Anterior cingulate cortex (tissue), 58 donors: ENCODE data around the gene TNFSF13.

Experiments
- DNase-seq, 58 donors: peaks; one replicate each; lab custom pipeline; 2025; lab: John Stamatoyannopoulos, UW

Gene TNFSF13

DNA sequence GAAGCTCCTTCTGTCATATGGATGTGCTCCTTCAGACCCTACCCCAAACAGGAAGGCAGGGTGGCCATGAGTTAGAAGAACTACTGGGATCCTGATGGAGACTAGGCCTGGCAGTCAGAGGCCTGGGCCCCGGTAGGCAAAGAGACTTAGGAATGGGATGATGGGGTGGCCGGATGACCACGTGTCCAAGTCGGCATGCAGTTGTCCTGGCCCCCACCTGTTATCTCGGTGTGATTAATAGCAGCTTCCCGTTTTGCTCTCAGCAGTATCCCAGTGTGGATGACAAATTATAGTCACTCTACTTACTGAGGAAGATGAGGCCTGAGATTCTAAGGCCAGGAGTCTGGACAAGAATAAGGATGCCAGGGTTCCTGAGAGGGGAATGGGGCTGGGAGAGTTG lies 8.2 kb upstream of the TNFSF13 start:
- no peak for DNase-seq

DNA sequence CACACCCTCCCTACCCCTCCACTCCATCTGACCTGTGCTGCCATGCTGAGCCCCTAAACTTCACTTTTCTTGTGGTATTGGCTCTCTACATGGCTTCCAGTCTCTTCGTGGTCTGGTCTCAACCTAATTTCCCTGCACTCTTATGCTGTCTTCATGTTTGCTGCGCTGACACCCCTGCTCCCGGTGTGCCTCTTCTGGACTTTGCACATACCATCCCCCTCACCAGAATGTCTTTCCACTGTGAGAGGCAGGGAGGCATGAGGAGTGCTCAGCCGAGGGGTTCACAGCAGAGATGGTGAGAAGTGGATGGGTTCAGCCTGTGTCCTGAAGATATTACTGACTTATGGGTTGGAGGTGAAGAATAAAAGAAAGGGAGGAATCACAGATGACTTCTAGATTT lies 7.2 kb upstream of the TNFSF13 start:
- DNase-seq, result no peak

DNA sequence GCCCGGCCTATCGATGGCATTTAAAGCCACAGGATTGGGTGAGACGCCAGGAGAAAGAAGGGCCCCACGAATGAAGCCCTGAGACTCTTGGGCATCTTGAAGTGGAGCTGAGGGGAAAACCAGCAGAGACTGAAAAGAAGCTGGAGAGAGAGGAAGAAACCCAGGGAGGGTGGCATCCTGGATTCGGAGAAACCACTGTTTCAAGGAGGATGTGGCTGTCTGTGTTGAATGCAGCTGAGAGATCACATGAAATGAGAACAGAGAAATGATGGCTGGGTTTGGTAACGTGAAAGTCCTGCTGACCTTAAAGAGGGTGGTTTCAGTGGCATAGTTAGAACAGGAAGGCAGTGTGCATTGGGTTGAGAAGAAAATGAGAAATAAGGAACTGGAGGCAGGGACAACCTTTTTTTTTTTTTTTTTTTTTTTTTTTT lies 5.9 kb upstream of the TNFSF13 start:
- DNase-seq, result peak in 4 of 58 donors; percentile 9 to 32 (median 16)

DNA sequence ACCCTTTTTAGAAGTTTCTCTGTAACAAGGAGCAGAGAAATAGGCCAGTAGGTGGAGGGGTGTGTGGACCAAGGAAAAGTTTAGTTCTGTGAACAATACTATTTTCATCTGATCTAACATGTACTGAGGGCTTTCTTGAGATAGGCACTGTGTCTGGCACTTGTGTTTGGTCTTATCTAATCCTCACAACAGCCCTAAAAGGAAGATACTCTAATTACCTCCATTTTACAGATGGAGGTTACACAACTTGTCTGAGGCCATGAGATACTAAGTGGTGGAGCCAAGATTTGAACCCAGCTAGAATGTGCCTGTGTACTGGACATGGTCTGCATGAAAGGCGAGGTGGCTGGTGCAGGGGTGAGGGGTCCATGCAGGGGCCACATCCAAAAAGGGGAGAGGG lies 5.2 kb upstream of the TNFSF13 start:
- DNase-seq, result no peak

DNA sequence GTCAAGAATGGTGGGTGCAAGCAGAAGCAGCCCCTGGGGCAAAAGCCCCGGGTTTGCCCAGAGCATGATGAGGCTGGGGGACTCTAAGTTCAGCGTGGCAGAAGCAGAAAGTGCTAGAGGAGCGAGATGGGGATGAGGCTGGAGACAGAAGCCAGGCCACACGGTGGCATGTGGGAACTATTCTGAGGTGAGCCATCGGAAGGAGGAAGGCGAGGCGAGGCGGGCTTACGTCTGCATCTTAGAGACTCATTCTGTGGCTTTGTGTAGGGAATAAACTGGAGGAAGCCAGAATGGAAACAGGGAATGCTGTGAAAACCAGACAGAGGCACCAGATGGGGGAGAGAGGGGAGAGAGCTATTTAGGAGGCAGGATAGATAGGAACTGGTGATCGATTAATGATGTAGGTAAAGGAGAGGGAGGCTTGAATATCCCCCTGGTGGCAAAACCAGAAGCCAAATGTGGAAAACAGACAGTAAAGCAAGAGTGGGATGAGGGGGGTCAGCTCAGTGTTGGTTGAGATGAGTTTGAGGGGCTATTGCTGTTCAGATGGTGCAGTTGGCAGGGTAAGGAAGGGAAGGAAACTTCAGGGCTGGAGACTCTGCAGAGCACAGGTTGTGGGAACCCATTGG lies 3.1 kb upstream of the TNFSF13 start:
- DNase-seq, result no peak

DNA sequence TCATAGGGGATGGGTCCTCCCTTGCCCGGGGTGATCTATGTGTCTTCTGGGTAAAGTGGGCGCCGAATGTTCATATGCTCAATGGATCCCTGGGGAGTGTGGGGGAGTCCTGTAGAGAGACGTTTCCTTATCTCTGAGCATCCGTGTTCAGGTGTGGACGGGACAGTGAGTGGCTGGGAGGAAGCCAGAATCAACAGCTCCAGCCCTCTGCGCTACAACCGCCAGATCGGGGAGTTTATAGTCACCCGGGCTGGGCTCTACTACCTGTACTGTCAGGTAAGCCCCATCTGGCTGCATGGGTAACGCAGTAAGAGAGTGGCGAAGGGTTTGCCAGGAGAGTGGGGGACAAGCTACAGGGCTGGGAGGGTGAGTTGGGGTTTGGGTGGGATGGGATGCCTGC lies 1.9 kb upstream of the TNFSF13 start:
- DNase-seq, result no peak

DNA sequence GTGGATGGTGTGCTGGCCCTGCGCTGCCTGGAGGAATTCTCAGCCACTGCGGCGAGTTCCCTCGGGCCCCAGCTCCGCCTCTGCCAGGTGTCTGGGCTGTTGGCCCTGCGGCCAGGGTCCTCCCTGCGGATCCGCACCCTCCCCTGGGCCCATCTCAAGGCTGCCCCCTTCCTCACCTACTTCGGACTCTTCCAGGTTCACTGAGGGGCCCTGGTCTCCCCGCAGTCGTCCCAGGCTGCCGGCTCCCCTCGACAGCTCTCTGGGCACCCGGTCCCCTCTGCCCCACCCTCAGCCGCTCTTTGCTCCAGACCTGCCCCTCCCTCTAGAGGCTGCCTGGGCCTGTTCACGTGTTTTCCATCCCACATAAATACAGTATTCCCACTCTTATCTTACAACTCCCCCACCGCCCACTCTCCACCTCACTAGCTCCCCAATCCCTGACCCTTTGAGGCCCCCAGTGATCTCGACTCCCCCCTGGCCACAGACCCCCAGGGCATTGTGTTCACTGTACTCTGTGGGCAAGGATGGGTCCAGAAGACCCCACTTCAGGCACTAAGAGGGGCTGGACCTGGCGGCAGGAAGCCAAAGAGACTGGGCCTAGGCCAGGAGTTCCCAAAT lies 1.3 kb upstream of the TNFSF13 start:
- DNase-seq, result no peak

DNA sequence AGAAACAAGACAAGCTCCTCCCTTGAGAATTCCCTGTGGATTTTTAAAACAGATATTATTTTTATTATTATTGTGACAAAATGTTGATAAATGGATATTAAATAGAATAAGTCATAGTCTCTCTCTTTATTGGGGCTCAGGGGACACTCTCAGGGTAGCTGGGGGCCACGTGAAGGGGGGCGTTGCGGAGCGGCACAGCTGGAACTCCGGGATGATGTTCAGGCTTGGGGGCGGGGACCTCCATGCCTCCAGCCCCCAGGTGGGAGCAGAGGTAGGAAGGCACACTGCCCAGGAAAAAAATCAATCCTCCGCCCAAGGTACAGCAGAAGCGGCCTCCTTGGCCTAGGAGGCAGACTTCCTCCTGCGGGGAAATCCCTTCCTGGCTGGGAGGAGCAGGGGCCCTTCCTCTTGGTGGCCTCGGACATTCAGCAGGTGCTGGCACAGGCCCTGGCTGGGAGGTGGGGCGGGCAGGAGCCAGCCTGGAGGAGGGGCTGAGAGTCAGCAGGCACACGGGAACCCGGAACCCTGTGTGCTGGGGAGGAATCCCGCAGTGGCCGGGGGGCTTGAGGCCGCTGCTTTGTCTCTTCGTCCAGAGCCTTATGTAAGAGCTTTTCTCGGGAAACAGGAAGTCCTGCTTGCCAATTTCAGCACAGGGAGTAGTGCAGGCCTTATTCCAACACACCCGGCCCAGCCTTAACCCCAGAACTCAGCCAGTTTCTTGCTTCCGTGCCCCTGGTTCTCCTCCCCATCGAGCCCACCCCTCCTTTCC lies 591 bp upstream of the TNFSF13 start:
- peak in 53 of 58 donors; percentile 39 to 93 (median 77) for DNase-seq

DNA sequence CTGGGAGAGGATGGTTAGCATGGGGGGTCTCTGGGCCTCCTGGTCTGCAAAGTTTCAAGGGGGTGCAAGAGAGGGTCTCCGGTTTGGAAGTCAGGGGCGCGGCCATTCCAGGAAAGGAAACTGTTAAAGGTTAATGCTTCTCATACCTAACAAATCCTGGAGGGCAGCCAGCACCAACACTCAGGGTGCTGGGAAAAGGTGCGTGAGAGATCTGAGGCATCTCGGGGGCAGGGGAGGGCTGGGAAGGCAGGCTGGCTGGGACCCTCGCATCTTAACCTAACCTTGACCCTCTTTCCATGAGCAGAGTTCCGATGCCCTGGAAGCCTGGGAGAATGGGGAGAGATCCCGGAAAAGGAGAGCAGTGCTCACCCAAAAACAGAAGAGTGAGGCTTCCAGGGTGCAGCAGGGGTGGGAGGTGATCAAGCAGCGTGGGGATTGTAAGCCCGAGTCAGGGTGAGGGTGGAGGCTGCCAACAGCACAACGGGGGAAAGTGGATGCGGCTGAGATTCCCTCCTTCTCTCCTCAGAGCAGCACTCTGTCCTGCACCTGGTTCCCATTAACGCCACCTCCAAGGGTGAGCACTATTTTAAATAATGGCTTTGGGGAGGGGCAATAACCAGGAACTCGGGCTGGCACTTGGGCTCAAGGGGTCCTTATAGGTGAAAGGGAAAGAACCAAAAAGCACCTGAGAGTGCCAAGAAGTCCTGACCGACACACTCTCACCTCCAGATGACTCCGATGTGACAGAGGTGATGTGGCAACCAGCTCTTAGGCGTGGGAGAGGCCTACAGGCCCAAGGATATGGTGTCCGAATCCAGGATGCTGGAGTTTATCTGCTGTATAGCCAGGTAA lies 996 bp downstream of the TNFSF13 start:
- no peak for DNase-seq

DNA sequence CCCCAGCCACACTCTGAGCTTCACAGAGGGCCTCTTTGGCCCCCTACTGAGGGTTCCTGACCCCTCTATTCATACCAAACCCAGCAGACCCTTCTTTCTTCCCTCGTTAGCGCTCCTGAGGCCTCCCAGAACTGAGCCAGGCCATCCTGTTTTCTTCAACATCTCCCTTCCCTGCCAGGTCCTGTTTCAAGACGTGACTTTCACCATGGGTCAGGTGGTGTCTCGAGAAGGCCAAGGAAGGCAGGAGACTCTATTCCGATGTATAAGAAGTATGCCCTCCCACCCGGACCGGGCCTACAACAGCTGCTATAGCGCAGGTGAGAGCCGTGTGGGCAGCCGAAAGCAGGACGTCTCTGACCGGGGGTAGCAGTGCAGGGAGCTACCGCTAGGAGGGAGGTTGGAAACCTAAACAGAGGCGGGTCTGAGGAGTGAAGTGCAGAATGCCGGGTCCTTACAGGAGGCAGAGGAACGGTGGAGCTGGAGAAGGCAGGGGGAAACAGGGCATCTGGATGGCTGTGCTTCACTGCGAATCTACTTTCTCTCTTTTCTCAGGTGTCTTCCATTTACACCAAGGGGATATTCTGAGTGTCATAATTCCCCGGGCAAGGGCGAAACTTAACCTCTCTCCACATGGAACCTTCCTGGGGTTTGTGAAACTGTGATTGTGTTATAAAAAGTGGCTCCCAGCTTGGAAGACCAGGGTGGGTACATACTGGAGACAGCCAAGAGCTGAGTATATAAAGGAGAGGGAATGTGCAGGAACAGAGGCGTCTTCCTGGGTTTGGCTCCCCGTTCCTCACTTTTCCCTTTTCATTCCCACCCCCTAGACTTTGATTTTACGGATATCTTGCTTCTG lies 1.9 kb downstream of the TNFSF13 start:
- peak in 13 of 58 donors; percentile 16 to 48 (median 30) for DNase-seq

DNA sequence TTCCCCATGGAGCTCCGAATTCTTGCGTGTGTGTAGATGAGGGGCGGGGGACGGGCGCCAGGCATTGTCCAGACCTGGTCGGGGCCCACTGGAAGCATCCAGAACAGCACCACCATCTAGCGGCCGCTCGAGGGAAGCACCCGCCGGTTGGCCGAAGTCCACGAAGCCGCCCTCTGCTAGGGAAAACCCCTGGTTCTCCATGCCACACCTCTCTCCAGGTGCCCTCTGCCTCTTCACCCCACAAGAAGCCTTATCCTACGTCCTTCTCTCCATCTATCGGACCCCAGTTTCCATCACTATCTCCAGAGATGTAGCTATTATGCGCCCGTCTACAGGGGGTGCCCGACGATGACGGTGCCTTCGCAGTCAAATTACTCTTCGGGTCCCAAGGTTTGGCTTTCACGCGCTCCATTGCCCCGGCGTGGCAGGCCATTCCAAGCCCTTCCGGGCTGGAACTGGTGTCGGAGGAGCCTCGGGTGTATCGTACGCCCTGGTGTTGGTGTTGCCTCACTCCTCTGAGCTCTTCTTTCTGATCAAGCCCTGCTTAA lies 2.6 kb downstream of the TNFSF13 start:
- peak in 54 of 58 donors; percentile 31 to 92 (median 79) for DNase-seq

DNA sequence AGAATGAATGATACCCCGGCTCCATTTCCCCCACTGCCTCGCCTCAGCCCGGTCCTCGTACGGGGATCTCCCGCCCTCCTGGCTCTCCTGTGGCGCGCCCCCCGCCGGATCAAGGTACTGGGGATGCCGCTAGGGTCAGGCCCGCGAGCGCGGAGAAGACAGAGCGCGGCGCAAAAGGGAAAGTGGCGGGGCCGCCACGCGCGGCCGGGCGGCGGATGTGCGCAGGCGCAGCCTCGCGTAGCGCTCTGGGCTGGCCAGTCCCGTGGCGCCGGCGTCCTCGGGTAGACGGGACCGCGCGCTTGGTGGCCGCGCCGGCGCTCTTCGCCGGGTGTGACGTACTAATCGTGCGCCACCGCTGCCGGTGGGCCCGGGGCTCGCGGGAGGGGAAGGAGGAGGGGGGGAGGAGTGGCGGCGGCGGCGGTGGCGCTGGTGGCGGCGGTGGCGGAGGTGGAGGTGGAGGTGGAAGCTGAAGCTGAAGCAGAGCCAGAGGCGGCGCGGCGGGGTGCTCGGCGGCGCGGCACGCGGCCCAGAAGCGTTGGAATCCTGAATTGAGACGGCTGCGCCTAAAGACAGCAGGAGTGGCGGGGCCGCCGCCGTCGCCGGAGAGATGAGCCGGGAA lies 3.1 kb downstream of the TNFSF13 start, which contains the start of gene SENP3:
Gene SENP3 (plus strand): TSS at position 331 of the 619 bp plus-strand sequence. CDS start 1,158 bp downstream, outside the sequence.
- DNase-seq, result peak in 55 of 58 donors; percentile 28 to 92 (median 83)

DNA sequence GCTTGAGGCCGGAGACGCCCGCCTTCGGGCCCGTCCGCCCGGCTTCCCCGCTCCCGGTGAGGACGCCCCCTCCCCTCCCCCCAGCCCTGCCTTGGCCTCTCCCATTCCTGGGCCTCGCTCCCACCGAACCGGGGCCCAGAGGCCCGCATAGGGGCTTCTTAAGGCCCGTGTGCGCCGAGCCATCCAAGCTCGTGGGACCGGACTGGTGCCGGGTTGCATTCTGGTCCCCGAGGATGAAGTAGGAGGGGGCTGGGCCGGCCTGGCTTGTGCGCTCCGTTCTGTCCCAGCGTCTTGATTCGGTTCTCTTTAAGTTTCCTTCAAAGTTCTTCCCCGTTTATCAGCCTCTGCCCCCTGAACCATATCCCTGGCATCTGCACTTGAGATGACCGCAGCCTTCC lies 3.7 kb downstream of the TNFSF13 start:
- DNase-seq, result no peak

DNA sequence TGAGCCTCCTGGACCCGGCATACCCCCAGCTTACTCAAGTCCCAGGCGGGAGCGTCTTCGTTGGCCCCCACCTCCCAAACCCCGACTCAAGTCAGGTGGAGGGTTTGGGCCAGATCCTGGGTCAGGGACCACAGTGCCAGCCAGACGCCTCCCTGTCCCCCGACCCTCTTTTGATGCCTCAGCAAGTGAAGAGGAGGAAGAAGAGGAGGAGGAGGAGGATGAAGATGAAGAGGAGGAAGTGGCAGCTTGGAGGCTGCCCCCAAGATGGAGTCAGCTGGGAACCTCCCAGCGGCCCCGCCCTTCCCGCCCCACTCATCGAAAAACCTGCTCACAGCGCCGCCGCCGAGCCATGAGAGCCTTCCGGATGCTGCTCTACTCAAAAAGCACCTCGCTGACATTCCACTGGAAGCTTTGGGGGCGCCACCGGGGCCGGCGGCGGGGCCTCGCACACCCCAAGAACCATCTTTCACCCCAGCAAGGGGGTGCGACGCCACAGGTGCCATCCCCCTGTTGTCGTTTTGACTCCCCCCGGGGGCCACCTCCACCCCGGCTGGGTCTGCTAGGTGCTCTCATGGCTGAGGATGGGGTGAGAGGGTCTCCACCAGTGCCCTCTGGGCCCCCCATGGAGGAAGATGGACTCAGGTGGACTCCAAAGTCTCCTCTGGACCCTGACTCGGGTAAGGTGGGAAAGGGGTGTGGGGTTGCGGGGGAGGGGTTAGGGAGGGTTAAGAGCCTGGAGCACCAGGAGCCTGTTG lies 4.7 kb downstream of the TNFSF13 start:
- no peak for DNase-seq

DNA sequence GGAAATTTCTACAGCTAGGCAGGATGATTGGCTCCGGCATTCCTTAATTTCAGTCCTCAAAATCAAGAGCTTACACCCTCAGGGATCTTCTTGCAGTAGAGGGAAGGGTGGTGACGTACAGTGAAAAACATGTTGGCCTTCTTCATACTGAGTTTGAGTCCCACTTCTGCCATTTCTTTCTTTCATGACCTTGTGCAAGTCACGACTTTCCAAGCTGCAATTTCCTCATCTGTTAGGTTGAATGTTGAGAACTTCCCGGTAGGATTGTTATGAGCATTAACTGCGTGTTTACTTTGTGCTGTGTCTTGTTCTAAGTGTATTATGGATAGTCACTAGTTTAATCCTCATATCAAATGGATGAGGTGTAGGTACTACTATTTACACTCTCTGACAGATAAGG lies 11.0 kb downstream of the TNFSF13 start:
- no peak for DNase-seq

DNA sequence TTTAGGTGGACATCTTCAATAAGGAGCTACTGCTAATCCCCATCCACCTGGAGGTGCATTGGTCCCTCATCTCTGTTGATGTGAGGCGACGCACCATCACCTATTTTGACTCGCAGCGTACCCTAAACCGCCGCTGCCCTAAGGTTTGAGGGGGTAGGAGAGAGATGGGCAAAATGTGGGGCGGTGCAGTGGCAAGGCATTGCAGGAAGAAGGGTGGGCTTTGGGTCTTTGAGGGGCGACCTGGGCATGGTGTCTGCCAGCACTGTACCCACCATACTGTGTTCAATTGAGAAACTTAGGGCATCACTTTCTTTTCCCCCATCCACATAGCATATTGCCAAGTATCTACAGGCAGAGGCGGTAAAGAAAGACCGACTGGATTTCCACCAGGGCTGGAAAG lies 11.8 kb downstream of the TNFSF13 start:
- DNase-seq, result no peak

DNA sequence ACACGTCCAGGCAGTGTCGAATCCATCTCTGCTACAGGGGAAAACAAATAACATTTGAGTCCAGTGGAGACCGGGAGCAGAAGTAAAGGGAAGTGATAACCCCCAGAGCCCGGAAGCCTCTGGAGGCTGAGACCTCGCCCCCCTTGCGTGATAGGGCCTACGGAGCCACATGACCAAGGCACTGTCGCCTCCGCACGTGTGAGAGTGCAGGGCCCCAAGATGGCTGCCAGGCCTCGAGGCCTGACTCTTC lies 13.7 kb downstream of the TNFSF13 start:
- DNase-seq, result no peak

DNA sequence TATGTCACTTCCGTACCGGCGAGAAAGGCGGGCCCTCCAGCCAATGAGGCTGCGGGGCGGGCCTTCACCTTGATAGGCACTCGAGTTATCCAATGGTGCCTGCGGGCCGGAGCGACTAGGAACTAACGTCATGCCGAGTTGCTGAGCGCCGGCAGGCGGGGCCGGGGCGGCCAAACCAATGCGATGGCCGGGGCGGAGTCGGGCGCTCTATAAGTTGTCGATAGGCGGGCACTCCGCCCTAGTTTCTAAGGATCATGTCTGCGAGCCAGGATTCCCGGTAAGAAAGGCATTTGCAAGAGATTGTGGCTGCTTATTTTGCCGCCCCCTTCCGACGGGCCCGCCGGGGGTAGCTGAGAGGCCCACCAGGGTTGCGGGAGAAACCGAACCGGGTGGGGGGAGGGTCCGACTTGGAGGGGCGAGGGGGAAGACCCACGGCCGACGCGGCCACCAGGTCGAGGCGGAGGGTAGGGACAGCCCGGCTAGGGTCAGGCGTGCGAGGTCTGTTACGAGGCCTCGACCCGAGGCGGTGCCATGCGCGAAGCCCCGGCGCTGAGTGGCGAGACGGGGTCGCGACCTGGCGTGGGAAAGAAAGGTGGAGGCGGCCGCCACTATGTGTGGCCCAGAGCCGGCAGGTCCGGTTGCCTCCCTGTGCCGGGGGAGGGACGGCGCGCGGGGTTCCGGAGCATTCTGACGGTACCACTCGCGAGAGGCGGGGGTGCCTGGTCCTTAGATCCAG lies 14.2 kb downstream of the TNFSF13 start:
- peak; percentile 88 to 100 (median 100) for DNase-seq
